ENCODE data around the gene ADAM17. TPM values are rescaled to one million over a fixed set of nuclear protein-coding genes. Genes with fewer than 3 reads are reported as not detected.

ADAM17 gene
- total RNA-seq, 2 experiments from 2014 or later: 50.5 to 83.3 TPM

- Histone ChIP-seq H3K27ac (ENCODE audit: low read depth, low read length, poor library complexity, severe bottlenecking) (no peak overlapping the region), H2AFZ (ENCODE audit: low read length) (no peak overlapping the region), H3K4me2 (ENCODE audit: low read length) (no peak overlapping the region), H4K20me1 (ENCODE audit: insufficient read depth, low read length) (no peaks in the 10 kb centered on the region), H3K4me1 (ENCODE audit: insufficient read depth, low read length, poor library complexity, severe bottlenecking) (no peaks in the 10 kb centered on the region), H3K79me2 (ENCODE audit: insufficient read depth, low read depth, low read length) (no peaks in the 10 kb centered on the region), H3K9me3 (ENCODE audit: low read length) (no peaks in the 10 kb centered on the region), H3K9me2 (ENCODE audit: insufficient read depth, low read length) (no peaks in the 10 kb centered on the region), H3K4me3 (ENCODE audit: low read depth, low read length, poor library complexity, severe bottlenecking) (no peak overlapping the region), H3K36me3 (ENCODE audit: insufficient read depth, low read length) (no peaks in the 10 kb centered on the region)
- no TSS peak for BruUV-seq (replicated peaks)
- ChIA-PET POLR2A (interaction anchor here (0.9 to 2.2 kb wide), 3 partner anchors 14 to 28 kb away, joined by 3 to 5 read pairs (median 5); no protein-coding TSS in a partner anchor), CTCF (ENCODE audit: unreplicated experiment) (no interaction called here)
- no peak for TF ChIP-seq EZH2phosphoT487 (IDR thresholded peaks at IDR 0.05; ENCODE audit: borderline replicate concordance, low read depth, low read length)
- TF ChIP-seq CTCF (conservative IDR thresholded peaks at IDR 0.05; ENCODE audit: low read length): peak; percentile 47; the same call in 1 of the 2 replicates
- no peak for DNase-seq (ENCODE audit: low spot score)
- intact Hi-C loops (cut with micrococcal nuclease; ENCODE audit: unreplicated experiment): no loop called here
These were observed 18.2 kb upstream of the ADAM17 start for GRCh38 chr2:9573840-9574239.

GRCh38 chr2:9573013-9573720, 17.5 kb upstream of the ADAM17 start:
- no peak overlapping the region for H2AFZ ChIP-seq (ENCODE audit: low read length)
- H3K9me3 ChIP-seq (ENCODE audit: low read length): no peaks in the 10 kb centered on the region
- no peak overlapping the region for H3K27ac ChIP-seq (ENCODE audit: low read depth, low read length, poor library complexity, severe bottlenecking)
- H4K20me1 ChIP-seq (ENCODE audit: insufficient read depth, low read length): no peaks in the 10 kb centered on the region
- TF ChIP-seq EZH2phosphoT487 (IDR thresholded peaks at IDR 0.05; ENCODE audit: borderline replicate concordance, low read depth, low read length) (no peak), CTCF (conservative IDR thresholded peaks at IDR 0.05; ENCODE audit: low read length) (no peak; the same call in 1 of the 2 replicates)
- no TSS peak for BruUV-seq (replicated peaks)
- intact Hi-C loops (cut with micrococcal nuclease; ENCODE audit: unreplicated experiment): no loop called here
- H3K4me1 ChIP-seq (ENCODE audit: insufficient read depth, low read length, poor library complexity, severe bottlenecking): no peaks in the 10 kb centered on the region
- CTCF ChIA-PET (ENCODE audit: unreplicated experiment): no interaction called here
- no peaks in the 10 kb centered on the region for H3K36me3 ChIP-seq (ENCODE audit: insufficient read depth, low read length)
- no peak overlapping the region for H3K4me2 ChIP-seq (ENCODE audit: low read length)
- no peak for DNase-seq (ENCODE audit: low spot score)
- H3K4me3 ChIP-seq (ENCODE audit: low read depth, low read length, poor library complexity, severe bottlenecking): no peak overlapping the region
- no peaks in the 10 kb centered on the region for H3K9me2 ChIP-seq (ENCODE audit: insufficient read depth, low read length)
- POLR2A ChIA-PET: interaction anchor here (0.6 to 2.2 kb wide), 4 partner anchors 15 to 70 kb away, joined by 3 to 5 read pairs (median 4); partner anchors contain the start of gene ADAM17
- H3K79me2 ChIP-seq (ENCODE audit: insufficient read depth, low read depth, low read length): no peaks in the 10 kb centered on the region

All from OCI-LY7 (cell line).